Activated CD4-positive, alpha-beta T cell treated with anti-CD3 and anti-CD28 coated beads, Interleukin-2, amount 50 U/mL, for 1 hour (primary cell): ENCODE data around the gene CYB5A.
"Not testable (repeated sequence)": the region's sequence is repeated elsewhere in the genome, so short reads cannot be mapped to it uniquely, and the experiment has no call there.

Source experiments
- DNase-seq: peaks from one replicate; pipeline ENCODE4 v3.0.0-alpha.2; 2020

The CYB5A gene

GRCh38 chr18:74291771-74292540 lies at the start of gene CYB5A:
CYB5A (minus strand) TSS chr18:74291963; CDS start chr18:74291875, 88 bp downstream.
- DNase-seq: peak; percentile 98

GRCh38 chr18:74337912-74338309 lies 46.1 kb upstream of the CYB5A start:
- no peak for DNase-seq

DNA sequence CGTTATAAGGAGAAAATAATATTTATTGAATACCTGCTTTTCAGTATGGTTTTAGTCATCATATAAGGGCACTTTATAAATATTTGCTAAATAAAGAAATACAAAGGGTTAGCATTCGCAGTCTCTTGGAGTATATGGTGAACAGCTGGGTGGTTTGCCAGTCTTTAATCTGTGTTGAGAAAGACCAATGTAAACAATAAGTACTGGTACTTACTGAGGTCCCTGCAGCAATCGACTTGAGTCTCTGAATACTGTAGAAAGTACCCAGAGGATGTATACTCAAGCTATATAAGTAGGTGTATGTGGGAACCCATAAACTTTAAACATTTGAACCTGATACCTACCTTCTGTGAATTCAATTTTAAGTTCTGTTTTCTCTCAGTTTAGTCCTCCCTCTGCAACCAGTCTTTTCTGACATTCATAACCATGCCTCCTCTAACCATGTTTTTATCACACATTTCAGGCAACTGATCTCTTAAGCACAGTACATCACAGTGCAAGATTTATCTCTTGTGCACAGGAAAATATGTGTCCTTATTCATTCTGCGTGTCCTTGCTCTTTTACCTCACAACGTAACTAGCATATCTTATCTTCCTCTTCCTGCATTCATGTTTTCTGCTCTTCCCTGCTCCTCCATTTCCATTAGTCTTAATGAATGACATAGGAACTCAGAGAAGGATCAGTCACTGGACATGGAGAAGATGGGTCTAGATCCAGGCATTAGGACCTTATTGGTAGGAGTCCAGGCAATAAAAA lies 45.6 kb upstream of the CYB5A start:
- no peak for DNase-seq

GRCh38 chr18:74336656-74337055 lies 44.9 kb upstream of the CYB5A start:
- DNase-seq: no peak

- DNase-seq: no peak
Observed at GRCh38 chr18:74334242-74334893, 42.6 kb upstream of the CYB5A start.

DNA sequence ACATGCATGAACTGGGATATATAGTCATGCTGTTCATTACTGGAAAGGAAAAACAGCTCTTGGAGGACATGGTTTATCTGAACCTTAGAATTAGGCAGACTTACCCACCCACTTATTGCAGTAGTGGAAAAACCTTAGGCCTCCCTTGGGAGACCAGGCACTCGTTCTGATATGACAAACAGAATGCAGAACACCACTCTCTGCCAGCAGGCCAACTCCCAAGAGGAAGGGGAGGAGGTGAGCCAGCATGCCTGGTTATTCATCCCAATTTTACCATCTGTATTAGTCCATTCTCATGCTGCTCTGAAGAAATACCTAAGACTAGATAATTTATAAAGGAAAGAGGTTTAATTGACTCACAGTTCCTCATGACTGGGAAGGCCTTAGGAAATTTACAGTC lies 41.3 kb upstream of the CYB5A start:
- no peak for DNase-seq

GRCh38 chr18:74331404-74331803 lies 39.6 kb upstream of the CYB5A start:
- DNase-seq: no peak

- DNase-seq: no peak
Observed at GRCh38 chr18:74329688-74330205, 38.0 kb upstream of the CYB5A start.

- DNase-seq: no peak
Observed at GRCh38 chr18:74328206-74328605, 36.4 kb upstream of the CYB5A start.

- DNase-seq: not testable (repeated sequence)
Observed at GRCh38 chr18:74326791-74327190, 35.0 kb upstream of the CYB5A start.

- no peak for DNase-seq
Observed at GRCh38 chr18:74326231-74326630, 34.5 kb upstream of the CYB5A start.

- DNase-seq: no peak
Observed at GRCh38 chr18:74316257-74317170, 24.8 kb upstream of the CYB5A start.

DNA sequence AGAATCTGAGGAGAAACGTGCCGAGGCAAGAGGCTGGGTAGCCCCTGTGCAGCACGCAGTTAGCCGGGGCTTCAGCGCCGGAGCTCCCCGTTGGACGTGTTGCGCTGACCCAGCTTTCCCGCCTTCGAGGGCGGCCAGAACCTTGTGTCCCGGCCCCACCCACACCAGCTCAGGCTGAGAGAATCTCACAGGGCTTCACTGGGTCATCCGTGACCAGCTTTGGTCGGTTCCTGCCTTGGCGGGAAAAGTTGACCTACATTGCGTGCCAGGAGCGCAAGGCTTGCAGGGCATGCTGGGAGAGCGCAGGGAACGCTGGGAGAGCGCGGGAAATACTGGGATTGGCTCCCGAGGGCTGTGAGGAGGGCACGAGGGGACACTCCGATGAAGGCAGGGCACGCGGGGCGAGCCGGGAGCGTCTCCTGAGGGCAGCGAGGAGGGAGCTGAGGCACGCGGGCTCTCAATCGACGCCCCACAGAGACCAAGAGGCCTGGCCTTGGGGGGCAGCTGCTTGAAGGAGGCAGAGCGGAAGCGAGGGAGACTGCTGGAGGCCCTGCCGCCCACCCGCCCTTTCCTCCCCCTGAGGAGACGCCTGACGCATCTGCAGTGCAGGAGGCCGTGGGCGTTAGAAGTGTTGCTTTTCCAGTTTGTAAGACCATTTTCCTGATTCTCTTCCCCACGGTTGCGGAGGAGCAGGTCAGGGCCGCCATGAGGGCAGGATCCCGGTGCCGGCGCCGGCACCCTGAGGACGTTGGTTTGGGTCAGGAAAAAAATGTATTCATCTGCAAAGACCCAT lies 23.9 kb upstream of the CYB5A start, which contains the start of gene C18orf63:
C18orf63 (plus strand) TSS at position 376 of the 793 bp plus-strand sequence. CDS start 2,027 bp downstream, outside the sequence.
- DNase-seq: no peak

- no peak for DNase-seq
Observed at GRCh38 chr18:74314759-74315463, 23.1 kb upstream of the CYB5A start.

GRCh38 chr18:74311000-74311399 lies 19.2 kb upstream of the CYB5A start:
- no peak for DNase-seq

DNA sequence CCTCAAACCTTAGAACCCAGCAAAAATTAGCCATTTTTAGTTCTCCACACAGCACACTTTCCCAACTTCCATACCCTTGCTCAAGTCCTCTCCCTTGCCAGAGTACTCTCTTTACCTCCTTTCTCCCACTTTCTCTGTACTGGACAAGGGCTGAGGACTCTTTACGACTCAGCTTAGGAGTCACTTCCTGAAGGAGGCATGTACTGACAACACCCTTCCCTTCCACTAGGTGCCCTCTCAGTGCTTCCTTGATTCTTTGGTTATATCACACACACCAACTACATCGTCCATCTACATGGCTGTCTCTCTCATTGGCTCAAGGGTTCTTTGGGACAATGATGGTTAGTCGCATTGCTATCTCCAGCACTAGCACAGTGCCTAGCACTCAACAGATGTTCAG lies 18.6 kb upstream of the CYB5A start:
- no peak for DNase-seq

- DNase-seq: no peak
Observed at GRCh38 chr18:74303936-74304335, 12.2 kb upstream of the CYB5A start.

DNA sequence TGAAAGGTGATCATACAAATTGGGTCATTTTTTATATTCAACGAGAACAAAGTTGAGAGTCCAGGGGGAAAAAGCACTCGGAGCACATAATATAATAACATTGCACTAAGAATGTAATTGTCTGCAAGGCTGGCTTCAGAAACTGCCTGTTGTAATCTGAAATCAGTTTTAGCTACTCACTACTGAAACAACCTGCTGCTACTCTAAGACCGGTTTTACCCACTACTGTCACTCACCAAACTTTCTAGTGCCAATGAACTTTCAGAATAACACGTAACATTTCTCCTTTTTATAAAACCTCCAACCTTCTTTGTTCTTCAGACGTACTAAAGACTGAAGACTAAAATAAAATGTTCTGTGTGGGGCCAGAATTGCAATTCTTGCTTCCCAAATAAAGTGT lies 11.5 kb upstream of the CYB5A start:
- DNase-seq: no peak

DNA sequence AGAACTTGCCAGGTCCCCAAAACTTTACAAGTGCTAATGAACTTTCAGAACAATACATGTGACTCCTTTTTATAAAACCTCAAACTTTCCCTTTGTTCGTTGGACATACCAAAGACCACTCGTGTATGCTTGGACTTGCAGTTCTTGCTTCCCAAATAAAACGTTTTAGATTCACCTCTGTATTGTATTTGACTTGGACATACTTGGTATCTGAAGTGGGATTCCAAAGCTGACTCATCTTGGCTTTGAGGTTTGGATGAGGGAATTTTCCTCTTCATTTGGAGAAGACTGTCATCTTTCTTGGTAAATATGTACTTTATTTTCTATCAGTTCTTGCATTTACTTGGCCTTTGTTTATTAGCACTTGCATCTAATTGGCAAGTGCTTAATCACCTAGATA lies 8.0 kb upstream of the CYB5A start:
- DNase-seq: no peak

GRCh38 chr18:74299162-74299561 lies 7.4 kb upstream of the CYB5A start:
- DNase-seq: no peak

GRCh38 chr18:74294526-74294925 lies 2.8 kb upstream of the CYB5A start:
- no peak for DNase-seq
